Hepatocyte (in vitro differentiated cells): Measurements from ENCODE around the gene SSX4B. TPM values are rescaled to one million over a fixed set of nuclear protein-coding genes. Genes with fewer than 3 reads are reported as not detected.
"Not testable (repeated sequence)": the region's sequence is repeated elsewhere in the genome, so short reads cannot be mapped to it uniquely, and the experiment has no call there.

Source experiments
- DNase-seq: peaks from one replicate; pipeline ENCODE4 v3.0.0-alpha.2; 2016; ENCODE audit warnings: low spot score
- H2AFZ ChIP-seq: fragments of 200-600 bp; sonication (generic); 2 replicates; pipeline ENCODE4 v1.6.0; 2016; ENCODE audit warnings: antibody characterized with exemption, mild to moderate bottlenecking
- H3K27ac ChIP-seq: fragments of 200-600 bp; sonication (generic); 2 replicates; pipeline ENCODE4 v1.5.1; 2016; ENCODE audit warnings: mild to moderate bottlenecking
- H3K27me3 ChIP-seq: fragments of 200-600 bp; sonication (generic); 2 replicates; pipeline ENCODE4 v1.6.1; 2016
- H3K36me3 ChIP-seq: fragments of 200-600 bp; sonication (generic); replicated peaks from 2 replicates; pipeline ENCODE4 v1.5.1; 2016; ENCODE audit warnings: low read depth; ENCODE audit not compliant: insufficient read depth
- H3K4me1 ChIP-seq: fragments of 200-600 bp; sonication (generic); 2 replicates; pipeline ENCODE4 v1.5.1; 2016; ENCODE audit warnings: mild to moderate bottlenecking, moderate library complexity; ENCODE audit not compliant: insufficient read depth
- H3K4me2 ChIP-seq: fragments of 200-600 bp; sonication (generic); 2 replicates; pipeline ENCODE4 v1.6.0; 2016
- H3K4me3 ChIP-seq: fragments of 200-600 bp; sonication (generic); 2 replicates; pipeline ENCODE4 v1.5.1; 2016; ENCODE audit warnings: mild to moderate bottlenecking
- H3K79me2 ChIP-seq: fragments of 200-600 bp; sonication (generic); 2 replicates; pipeline ENCODE4 v1.6.0; 2017; ENCODE audit warnings: mild to moderate bottlenecking
- H3K9me2 ChIP-seq: fragments of 200-600 bp; sonication (generic); replicated peaks from 2 replicates; pipeline ENCODE4 v1.6.0; 2017; ENCODE audit warnings: mild to moderate bottlenecking; ENCODE audit not compliant: insufficient read depth
- H3K9me3 ChIP-seq: fragments of 200-600 bp; sonication (generic); 2 replicates; pipeline ENCODE4 v1.5.1; 2016; ENCODE audit warnings: low read depth, mild to moderate bottlenecking
- H4K20me1 ChIP-seq: fragments of 200-600 bp; sonication (generic); 2 replicates; pipeline ENCODE4 v1.6.0; 2016; ENCODE audit warnings: mild to moderate bottlenecking; ENCODE audit not compliant: insufficient read depth, poor library complexity, severe bottlenecking
- EZH2 ChIP-seq: fragments of 200-600 bp; sonication (generic); IDR thresholded peaks from 2 replicates; pipeline ENCODE4 v1.6.1; 2016; ENCODE audit warnings: antibody characterized with exemption, mild to moderate bottlenecking, borderline replicate concordance
- EZH2phosphoT487 ChIP-seq: fragments of 200-600 bp; sonication (generic); IDR thresholded peaks from one replicate; pipeline ENCODE4 v1.6.1; 2018; ENCODE audit warnings: antibody characterized with exemption, mild to moderate bottlenecking, low read depth, moderate library complexity; ENCODE audit not compliant: unreplicated experiment, severe bottlenecking
- WGBS: methylation state at CpG from one replicate; pipeline ENCODE4 v1.1.6; 2016; ENCODE audit warnings: low lambda C conversion rate; ENCODE audit errors: missing lambda C conversion rate; 5-methylcytosine and 5-hydroxymethylcytosine counted together
- polyA plus RNA-seq: library from polyadenylated mRNA; unstranded; fragments of >200 nt; fragmentation: Nextera tagmentation; extraction: Ambion mirVana; gene quantifications from 2 replicates; pipeline ENCODE4 v1.2.1, GENCODE V29; 2016
- total RNA-seq: library from RNA; depleted of rRNA; stranded (reverse); fragments of >200 nt; gene quantifications from 2 replicates; pipeline ENCODE4 v1.2.3, GENCODE V29; 2014
- TF ChIP-seq, protein P1 (sequence below): fragments of 200-600 bp; sonication (generic); IDR thresholded peaks from 2 replicates; pipeline ENCODE4 v1.5.1; 2016; ENCODE audit warnings: antibody characterized with exemption, mild to moderate bottlenecking; ENCODE audit not compliant: poor library complexity

The SSX4B gene, protein sequence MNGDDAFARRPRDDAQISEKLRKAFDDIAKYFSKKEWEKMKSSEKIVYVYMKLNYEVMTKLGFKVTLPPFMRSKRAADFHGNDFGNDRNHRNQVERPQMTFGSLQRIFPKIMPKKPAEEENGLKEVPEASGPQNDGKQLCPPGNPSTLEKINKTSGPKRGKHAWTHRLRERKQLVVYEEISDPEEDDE
- total RNA-seq = not detected in 2 replicates
- polyA plus RNA-seq = not detected in 2 replicates

DNA sequence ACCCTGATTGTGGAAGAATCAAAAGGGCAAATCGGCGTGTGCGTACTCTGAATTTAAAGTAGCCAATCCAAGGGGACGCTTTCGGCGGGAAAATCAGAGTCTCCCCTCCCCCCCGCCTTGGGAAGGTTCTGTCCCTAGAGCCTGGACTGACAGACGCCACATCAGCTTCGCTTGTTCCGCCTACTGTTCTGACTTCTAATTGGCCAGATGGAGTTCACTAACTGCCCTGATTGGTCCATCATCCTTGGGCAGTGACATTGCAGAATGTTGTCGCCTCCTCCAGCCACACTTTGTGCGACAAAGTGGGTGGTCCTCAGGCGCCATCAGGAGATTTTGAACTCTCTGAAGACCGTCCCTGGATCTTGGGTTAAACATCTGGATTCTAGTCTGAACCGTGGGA lies at the start of gene SSX4B:
Gene SSX4B, minus strand, starts transcription at position 101 of the 400 bp plus-strand sequence. CDS start 588 bp downstream, outside the sequence.
- H3K4me3 ChIP-seq, DNase-seq, H3K27ac ChIP-seq, H3K27me3 ChIP-seq, H3K4me1 ChIP-seq, H3K9me2 ChIP-seq, H3K9me3 ChIP-seq, H3K4me2 ChIP-seq, H3K36me3 ChIP-seq, H3K79me2 ChIP-seq, H4K20me1 ChIP-seq, H2AFZ ChIP-seq: not testable (repeated sequence)
- no CpG with 5 or more reads among the region's 15 CpGs for WGBS

DNA sequence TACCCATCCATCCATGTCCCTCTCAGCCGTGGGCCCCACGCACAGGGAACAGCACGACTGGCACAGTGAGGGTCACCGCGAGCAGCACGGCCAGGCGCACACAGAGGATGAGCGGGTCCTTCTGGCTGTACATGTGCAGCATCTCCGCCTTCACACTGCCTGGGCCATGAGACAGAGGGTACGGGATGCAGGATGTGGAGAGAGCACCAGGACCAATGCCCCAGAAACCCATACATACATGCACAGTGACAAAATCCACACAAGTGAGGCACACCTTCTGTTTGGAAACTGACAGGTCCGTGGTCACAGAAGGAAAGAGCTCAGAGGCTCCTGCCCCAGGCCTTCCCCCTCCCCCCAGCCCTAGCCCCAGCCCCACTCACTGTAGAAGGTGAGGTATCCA lies 48.8 kb upstream of the SSX4B start:
- no peak overlapping the region for H3K4me2 ChIP-seq
- no peaks in the 10 kb centered on the region for H3K9me3 ChIP-seq
- no peaks in the 10 kb centered on the region for H3K36me3 ChIP-seq
- no peak overlapping the region for H3K4me3 ChIP-seq
- no peak overlapping the region for H3K27ac ChIP-seq
- no peak for DNase-seq
- no peaks in the 10 kb centered on the region for H3K79me2 ChIP-seq
- no peak for TF ChIP-seq EZH2
- H3K4me1 ChIP-seq = no peaks in the 10 kb centered on the region
- no peaks in the 10 kb centered on the region for H3K27me3 ChIP-seq
- H2AFZ ChIP-seq = no peak overlapping the region
- H4K20me1 ChIP-seq = no peaks in the 10 kb centered on the region
- WGBS = 94% methylated on average over 11 of the region's 11 CpGs
- no peaks in the 10 kb centered on the region for H3K9me2 ChIP-seq

DNA sequence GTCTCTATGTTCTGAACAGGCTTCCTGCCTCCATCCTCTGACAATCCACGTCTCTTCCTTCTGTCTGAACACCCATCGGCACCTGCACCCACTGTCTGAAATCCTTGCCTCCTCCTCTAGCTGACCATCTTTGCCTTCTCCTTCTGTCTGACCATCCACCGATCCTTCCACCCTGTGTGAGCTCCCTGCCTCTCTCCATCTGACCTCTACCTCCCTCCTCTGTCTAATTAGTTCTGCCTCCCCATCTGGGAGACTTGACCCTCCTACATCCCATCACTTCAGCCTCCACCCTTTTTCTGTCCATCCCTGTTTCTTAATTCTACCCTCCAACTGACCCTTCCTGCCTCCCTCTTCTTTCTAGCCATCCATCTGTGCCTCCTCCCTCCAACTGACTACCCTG lies 48.3 kb upstream of the SSX4B start:
- no peak overlapping the region for H2AFZ ChIP-seq
- no peak overlapping the region for H3K27ac ChIP-seq
- H3K9me2 ChIP-seq = no peaks in the 10 kb centered on the region
- no peak for DNase-seq
- no peaks in the 10 kb centered on the region for H3K9me3 ChIP-seq
- no peaks in the 10 kb centered on the region for H3K4me1 ChIP-seq
- H3K27me3 ChIP-seq = no peaks in the 10 kb centered on the region
- TF ChIP-seq, protein P1, sequence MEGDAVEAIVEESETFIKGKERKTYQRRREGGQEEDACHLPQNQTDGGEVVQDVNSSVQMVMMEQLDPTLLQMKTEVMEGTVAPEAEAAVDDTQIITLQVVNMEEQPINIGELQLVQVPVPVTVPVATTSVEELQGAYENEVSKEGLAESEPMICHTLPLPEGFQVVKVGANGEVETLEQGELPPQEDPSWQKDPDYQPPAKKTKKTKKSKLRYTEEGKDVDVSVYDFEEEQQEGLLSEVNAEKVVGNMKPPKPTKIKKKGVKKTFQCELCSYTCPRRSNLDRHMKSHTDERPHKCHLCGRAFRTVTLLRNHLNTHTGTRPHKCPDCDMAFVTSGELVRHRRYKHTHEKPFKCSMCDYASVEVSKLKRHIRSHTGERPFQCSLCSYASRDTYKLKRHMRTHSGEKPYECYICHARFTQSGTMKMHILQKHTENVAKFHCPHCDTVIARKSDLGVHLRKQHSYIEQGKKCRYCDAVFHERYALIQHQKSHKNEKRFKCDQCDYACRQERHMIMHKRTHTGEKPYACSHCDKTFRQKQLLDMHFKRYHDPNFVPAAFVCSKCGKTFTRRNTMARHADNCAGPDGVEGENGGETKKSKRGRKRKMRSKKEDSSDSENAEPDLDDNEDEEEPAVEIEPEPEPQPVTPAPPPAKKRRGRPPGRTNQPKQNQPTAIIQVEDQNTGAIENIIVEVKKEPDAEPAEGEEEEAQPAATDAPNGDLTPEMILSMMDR = no peak
- H3K36me3 ChIP-seq = no peaks in the 10 kb centered on the region
- H4K20me1 ChIP-seq = no peaks in the 10 kb centered on the region
- no peak overlapping the region for H3K4me2 ChIP-seq
- no peaks in the 10 kb centered on the region for H3K79me2 ChIP-seq
- H3K4me3 ChIP-seq = no peak overlapping the region
- WGBS = 84% methylated on average over 3 of the region's 3 CpGs

DNA sequence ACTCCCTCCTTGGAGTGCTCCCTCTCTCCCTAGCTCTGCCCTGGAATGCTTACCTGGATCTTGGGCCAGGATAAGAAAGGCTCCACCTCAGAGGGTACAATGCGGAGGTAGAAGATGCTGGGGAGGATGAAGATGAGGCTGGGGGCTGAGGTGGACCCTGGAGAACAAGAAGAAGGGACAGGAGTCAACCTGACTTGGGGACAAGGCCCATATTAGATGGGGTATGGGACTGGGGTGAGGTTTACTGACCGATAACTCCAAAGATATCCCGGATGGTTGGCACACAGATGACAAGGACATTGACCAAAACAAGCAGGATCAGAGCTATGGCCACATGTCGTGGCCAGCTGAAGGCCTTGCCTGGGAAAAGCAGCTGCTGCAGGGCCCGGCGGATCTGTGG lies 47.7 kb upstream of the SSX4B start:
- no peak overlapping the region for H2AFZ ChIP-seq
- no peak overlapping the region for H3K27ac ChIP-seq
- no peaks in the 10 kb centered on the region for H3K9me2 ChIP-seq
- no peaks in the 10 kb centered on the region for H3K36me3 ChIP-seq
- TF ChIP-seq, protein P1 = no peak
- TF ChIP-seq EZH2phosphoT487 (no peak), EZH2 (no peak)
- no peak overlapping the region for H3K4me3 ChIP-seq
- no peaks in the 10 kb centered on the region for H3K27me3 ChIP-seq
- no peaks in the 10 kb centered on the region for H3K79me2 ChIP-seq
- H4K20me1 ChIP-seq = no peaks in the 10 kb centered on the region
- 87% methylated on average over 6 of the region's 6 CpGs for WGBS
- H3K9me3 ChIP-seq = no peaks in the 10 kb centered on the region
- no peak overlapping the region for H3K4me2 ChIP-seq
- no peaks in the 10 kb centered on the region for H3K4me1 ChIP-seq
- no peak for DNase-seq
